Mammary epithelial cell (primary cell): ENCODE data around the gene CKMT2.

Experiments
- CTCF ChIP-seq, 2 donors: IDR thresholded peaks in 1 of 2; conservative IDR thresholded peaks in 1 of 2; 2 replicates each; pipeline ENCODE4 v1.5.1; 2011 to 2012; ENCODE audit warnings: inconsistent platforms in 2 of 2, low read length in 2 of 2, mild to moderate bottlenecking in 2 of 2, control low read depth in 1 of 2, low read depth in 1 of 2; ENCODE audit not compliant: insufficient read depth in 1 of 2; ENCODE audit errors: extremely low read depth in 1 of 2
- EZH2 ChIP-seq: IDR thresholded peaks from 2 replicates; pipeline ENCODE4 v1.6.1; 2012; ENCODE audit warnings: low read length, inconsistent platforms, borderline replicate concordance

- TF ChIP-seq CTCF (conservative IDR thresholded peaks at IDR 0.05 in 1 of 2, IDR thresholded peaks at IDR 0.05 in 1 of 2; ENCODE audit: extremely low read depth in 1 of 2, insufficient read depth in 1 of 2, low read depth in 1 of 2, low read length in 2 of 2) (no peak), EZH2 (no peak)
Observed at GRCh38 chr5:81225463-81225862, 7.7 kb upstream of the CKMT2 start.
